GM19455 (cell line): ENCODE measurements around the gene TOP2A.
"Not testable (repeated sequence)": the region's sequence is repeated elsewhere in the genome, so short reads cannot be mapped to it uniquely, and the experiment has no call there.

Source experiments
- ATAC-seq: cut with Tn5 transposase; IDR thresholded peaks from one replicate; pipeline ENCODE4 v1.9.1; 2021; ENCODE audit not compliant: unreplicated experiment

The TOP2A gene

DNA sequence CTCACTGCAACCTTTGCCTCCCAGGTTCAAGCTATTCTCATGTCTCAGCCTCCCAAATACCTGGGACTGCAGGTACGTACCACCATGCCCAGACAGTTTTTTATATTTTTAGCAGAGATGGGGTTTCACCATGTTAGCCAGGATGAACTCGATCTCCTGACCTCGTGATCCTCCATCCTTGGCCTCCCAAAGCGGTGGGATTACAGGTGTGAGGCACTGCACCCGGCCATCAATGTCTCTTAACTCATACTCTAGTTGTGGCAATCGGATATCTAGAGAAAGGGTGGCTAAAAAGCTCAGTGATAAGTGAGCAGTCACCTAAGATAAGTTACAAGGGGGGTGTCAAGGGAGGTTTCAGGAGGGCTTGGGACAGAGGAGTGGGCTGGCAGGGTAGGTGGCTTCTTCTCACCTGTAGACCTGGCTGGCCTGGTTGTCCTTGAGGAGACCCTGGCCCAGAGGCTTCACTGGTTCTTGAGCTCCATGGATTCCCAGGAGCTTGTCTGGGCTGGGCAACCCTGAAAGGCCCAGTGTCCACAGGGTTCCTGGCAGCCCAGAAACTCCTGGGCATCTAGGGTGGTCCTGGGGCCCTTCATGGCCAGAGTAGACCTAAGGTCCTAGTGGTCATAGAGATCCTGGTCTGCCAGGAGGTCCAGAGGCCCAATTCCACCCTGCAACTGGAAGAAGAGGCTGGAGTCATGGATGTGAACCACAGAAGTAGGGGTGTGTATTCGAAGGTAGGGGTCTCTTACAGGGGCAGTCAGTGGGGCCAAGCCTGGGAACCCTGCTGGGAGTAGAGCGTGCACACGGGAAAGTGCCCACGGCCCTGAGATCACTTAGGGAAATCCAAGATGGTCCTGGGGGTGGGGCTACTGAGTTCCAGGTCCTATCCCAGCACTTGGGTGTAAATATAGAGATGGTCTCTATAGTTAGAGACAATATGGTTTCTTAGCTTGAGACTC is 12.9 kb upstream of the TOP2A start:
- no peak for ATAC-seq

DNA sequence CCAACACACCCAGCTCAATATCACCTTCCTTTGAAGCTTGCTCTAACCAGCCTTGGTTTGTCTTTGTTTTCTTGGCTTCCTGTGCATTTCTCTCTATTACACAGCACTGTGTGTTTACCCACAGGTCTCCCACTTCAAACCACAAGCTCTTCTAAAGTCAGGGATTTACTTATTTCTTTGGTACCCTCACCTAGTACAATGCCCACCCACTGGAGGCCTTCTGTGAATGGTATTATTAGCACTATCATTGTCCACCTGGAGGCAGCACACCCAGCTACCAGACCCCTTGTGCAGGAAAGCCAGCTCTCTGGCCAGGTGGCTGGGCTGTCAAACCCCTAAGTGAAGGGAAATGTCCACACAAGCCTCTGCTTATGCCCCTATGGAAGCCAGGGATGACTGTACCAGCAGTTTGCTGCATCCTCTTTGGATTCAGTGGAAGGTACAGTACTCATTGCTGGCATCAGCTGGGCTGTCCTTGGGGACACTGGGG is 9.4 kb upstream of the TOP2A start:
- no peak for ATAC-seq

GRCh38 chr17:40425741-40426140 is 8.0 kb upstream of the TOP2A start:
- ATAC-seq: no peak

GRCh38 chr17:40422990-40423633 is 5.4 kb upstream of the TOP2A start:
- ATAC-seq: no peak

- ATAC-seq: no peak
Measured at GRCh38 chr17:40419559-40420331, 2.0 kb upstream of the TOP2A start.

GRCh38 chr17:40418428-40418706 is 671 bp upstream of the TOP2A start:
- ATAC-seq: no peak

DNA sequence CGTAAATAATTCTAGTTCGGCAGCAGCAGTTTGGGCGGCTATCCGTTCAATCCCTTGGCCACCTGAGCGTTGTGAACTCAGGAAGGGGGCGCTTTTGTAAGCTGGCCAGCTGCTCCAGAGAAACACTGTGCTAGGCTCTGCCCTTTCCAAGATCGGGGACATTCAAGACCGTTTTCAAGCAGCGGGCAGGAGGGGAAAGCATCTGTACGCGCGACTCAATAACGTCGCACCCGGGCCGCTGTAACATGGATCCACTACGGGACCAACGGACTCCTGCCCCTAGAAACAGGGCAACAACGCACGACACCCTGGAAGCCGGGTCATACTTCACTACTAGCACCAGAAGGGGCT is 463 bp downstream of the TOP2A start:
- peak; percentile 13 for ATAC-seq

DNA sequence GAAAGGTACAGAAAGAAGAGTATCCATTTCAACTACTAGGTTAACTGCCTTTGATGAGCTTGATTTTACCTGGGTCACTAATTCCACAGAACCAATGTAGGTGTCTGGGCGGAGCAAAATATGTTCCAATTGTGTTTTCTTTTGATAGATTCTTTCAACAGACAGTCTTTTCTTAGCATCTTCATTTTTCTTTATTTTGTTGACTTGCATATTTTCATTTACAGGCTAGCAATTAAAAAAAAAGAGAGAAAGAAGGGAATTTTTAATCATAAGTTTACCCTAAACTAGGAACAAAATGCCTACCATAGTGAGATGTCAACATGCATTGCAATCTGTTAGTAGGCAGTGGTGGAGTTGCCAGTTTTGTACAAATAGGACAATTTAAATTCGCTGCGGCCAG is 1.0 kb downstream of the TOP2A start:
- no peak for ATAC-seq

DNA sequence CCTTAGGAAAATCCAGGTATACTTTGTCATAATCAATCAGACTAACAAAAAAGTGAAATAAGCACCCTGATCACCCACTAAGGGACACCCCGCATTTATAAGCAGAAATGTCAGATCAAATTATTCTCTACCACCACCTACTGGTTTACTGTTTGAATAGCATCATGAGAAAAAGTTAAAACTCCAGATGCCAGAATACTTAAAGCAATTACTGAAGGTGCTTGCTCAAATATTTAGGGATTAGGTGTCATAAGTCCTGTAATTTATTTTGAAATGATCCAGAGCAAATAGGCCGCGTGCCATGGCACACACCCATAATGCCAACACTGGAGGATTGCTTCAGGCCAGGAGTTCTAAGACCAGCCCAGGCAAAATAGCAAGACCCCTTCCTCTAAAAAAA is 2.3 kb downstream of the TOP2A start:
- no peak for ATAC-seq

DNA sequence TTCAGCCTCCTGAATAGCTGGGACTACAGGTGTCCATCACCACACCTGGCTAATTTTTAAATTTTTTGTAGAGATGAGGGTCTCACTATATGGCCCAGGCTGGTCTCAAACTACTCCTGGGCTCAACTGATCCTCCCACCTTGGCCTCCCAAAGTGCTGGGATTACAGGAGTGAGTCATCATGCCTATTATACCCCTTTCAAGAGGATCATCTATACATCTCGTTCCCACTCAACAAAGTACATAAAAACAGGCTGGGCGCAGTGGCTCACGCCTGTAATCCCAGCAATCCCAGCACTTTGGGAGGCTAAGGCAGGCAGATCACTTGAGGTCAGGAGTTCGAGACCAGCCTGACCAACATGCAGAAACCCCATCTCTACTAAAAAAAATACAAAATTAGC is 3.4 kb downstream of the TOP2A start:
- ATAC-seq: not testable (repeated sequence)

- ATAC-seq: no peak
Measured at GRCh38 chr17:40412880-40413279, 4.8 kb downstream of the TOP2A start.

DNA sequence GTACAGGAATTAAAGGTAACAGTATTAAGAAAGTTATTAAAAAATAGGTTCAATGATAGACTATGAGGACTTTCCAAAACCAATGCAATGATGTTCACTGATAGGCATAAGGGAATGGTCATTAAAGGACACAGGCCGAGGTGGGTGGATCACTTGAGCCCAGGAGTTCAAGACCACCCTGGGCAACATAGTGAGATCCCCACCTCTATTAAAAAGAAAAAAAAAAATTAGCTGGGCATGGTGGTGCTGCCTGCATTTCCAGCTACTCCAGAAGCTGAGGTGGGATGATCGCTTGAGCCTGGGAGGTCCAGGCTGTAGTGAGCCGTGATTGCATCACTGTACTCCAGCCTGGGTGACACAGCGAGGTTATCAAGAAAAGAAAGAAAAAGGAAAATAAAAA is 5.9 kb downstream of the TOP2A start:
- ATAC-seq: no peak

GRCh38 chr17:40410082-40410481 is 7.6 kb downstream of the TOP2A start:
- no peak for ATAC-seq

DNA sequence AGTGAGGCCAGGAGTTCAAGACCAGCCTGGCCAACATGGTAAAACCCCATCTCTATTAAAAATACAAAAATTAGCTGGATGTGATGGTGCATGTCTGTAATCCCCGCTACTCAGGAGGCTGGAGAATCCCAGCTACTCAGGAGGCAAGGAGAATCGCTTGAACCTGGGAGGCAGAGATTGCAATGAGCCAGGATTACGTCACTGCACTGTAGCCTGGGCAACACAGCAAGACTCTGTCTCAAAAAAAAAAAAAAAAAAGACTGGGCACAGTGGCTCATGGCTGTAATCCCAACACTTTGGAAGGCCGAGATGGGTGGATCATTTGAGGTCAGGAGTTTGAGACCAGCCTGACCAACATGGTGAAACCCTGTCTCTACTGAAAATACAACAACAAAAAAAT is 8.2 kb downstream of the TOP2A start:
- not testable (repeated sequence) for ATAC-seq

GRCh38 chr17:40407460-40407859 is 10.2 kb downstream of the TOP2A start:
- no peak for ATAC-seq

DNA sequence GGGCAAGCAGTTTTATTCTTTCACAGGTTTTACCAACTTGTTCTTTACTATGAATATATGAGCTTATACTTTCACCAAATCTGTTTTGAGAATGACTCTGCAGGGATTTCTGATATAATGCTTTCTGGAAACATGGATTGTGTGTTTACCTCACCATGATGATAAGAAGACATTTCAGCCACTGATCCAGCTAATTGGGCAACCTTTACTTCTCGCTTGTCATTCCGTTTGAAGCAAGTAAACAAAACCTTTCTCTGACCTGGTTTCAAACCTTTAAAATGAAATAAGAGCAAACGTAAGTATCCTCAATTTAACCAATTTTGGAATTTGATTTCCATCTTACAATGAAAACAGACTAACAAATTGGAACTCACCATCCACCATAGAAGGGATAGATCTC is 13.7 kb downstream of the TOP2A start:
- ATAC-seq: no peak

- ATAC-seq: no peak
Measured at GRCh38 chr17:40402668-40403067, 15.0 kb downstream of the TOP2A start.

DNA sequence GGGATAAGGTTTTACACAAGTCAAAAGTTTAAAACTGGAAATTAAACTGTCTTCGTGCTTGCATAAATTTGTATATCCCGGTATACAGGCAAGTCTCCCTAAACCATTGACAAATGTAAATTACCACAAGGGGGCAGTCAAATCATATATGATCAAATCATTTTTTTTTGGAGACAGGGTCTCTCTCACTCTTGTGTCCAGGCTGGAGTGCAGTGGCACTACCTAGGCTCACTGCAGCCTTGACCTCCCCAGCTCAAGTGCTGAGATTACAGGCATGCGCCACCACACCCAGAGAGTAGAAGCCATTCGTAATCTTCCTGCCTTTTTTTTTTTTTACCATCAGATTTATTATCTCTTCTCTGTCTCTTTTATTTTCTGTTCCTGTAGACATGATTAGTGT is 18.5 kb downstream of the TOP2A start:
- ATAC-seq: no peak

DNA sequence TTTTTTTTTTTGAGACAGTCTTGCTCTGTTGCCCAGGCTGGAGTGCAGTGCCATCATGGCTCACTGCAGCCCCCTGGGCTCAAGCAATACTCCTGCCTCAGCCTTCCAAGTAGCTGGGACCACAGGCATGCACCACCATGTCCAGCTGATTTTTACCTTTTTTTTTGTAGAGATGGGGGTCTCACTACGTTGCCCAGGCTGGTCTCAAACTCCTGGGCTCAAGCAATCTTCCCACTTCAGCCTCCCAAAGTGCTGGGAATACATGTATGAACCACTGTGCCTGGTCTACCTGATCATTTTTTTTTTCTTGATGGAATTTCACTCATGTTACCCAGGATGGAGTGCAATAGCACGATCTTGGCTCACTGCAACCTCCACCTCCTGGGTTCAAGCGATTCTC is 31.1 kb downstream of the TOP2A start:
- ATAC-seq: not testable (repeated sequence)

DNA sequence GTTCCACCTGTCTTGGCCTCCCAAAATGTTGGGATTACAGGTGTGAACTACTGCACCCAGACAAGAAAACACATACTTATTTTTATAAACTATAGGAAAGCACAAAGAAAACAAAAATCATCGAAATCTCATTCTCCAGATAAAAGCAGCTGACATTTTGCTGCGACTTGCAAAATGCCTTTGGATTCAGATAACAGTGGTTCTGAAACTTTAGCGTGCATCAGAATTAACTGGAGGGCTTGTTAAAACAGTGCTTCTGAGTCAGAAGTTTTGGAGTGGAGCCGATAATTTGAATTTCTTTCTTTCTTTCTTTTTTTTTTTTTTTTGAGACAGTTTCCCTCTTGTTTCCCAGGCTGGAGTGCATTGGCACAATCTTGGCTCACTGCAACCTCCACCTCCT is 35.4 kb downstream of the TOP2A start:
- ATAC-seq: no peak

DNA sequence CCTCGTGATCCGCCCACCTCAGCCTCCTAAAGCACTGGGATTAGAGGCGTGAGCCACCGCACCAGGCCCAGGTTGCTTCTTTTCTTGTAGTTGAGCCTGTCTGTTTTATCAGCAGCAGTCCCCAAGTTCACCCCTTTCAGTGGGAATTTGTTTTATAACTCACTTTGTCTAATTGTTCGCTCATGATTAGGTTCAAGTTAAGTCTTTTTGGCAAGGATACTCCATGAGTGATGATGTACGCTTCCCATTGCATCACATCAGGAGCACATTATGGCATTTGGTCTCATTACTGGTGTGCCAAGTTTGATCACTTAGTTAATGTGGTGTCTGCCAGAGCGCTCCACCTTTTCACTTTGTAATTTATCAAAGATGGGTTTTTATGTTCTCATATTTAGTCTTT is 38.7 kb downstream of the TOP2A start:
- no peak for ATAC-seq

GRCh38 chr17:40377832-40378231 is 39.9 kb downstream of the TOP2A start:
- no peak for ATAC-seq
